GM18526 (cell line): ENCODE results near the gene SAMD11.

Source experiments
- POLR2A ChIP-seq: IDR thresholded peaks from 3 replicates; pipeline ENCODE4 v1.6.1; 2011; ENCODE audit not compliant: insufficient read length; ENCODE audit errors: extremely low read depth

SAMD11 gene

GRCh38 chr1:950268-950667, 26.5 kb downstream of the SAMD11 start:
- TF ChIP-seq POLR2A: no peak

- no peak for TF ChIP-seq POLR2A
Measured at GRCh38 chr1:950881-951280, 27.2 kb downstream of the SAMD11 start.

- TF ChIP-seq POLR2A: no peak
Measured at GRCh38 chr1:951364-951763, 27.6 kb downstream of the SAMD11 start.

- TF ChIP-seq POLR2A: no peak
Measured at GRCh38 chr1:952201-952600, 28.5 kb downstream of the SAMD11 start.

GRCh38 chr1:952603-953002, 28.9 kb downstream of the SAMD11 start:
- no peak for TF ChIP-seq POLR2A

- no peak for TF ChIP-seq POLR2A
Measured at GRCh38 chr1:953524-954320, 30.0 kb downstream of the SAMD11 start.

GRCh38 chr1:954927-955326, 31.2 kb downstream of the SAMD11 start:
- TF ChIP-seq POLR2A: no peak

GRCh38 chr1:955474-955873, 31.8 kb downstream of the SAMD11 start:
- no peak for TF ChIP-seq POLR2A

GRCh38 chr1:956636-957035, 32.9 kb downstream of the SAMD11 start:
- TF ChIP-seq POLR2A: no peak

- TF ChIP-seq POLR2A: peak; percentile 80
Measured at GRCh38 chr1:958823-959730, 35.4 kb downstream of the SAMD11 start, which contains the start of gene NOC2L. TSS of gene NOC2L (minus strand) at chr1:959256. CDS start at chr1:959240, 16 bp downstream.

- TF ChIP-seq POLR2A: no peak
Measured at GRCh38 chr1:959731-960362, 36.1 kb downstream of the SAMD11 start.

- no peak for TF ChIP-seq POLR2A
Measured at GRCh38 chr1:960363-961131, 36.8 kb downstream of the SAMD11 start, which contains the start of gene KLHL17. TSS of gene KLHL17 (plus strand) at chr1:960584. CDS start at chr1:960694, 110 bp downstream.

- no peak for TF ChIP-seq POLR2A
Measured at GRCh38 chr1:961132-961669, 37.5 kb downstream of the SAMD11 start.

- TF ChIP-seq POLR2A: no peak
Measured at GRCh38 chr1:962381-963300, 38.9 kb downstream of the SAMD11 start.

- TF ChIP-seq POLR2A: no peak
Measured at GRCh38 chr1:963301-963651, 39.6 kb downstream of the SAMD11 start.
